ENCODE results near the gene CCNQ.
"Not testable (repeated sequence)": the region's sequence is repeated elsewhere in the genome, so short reads cannot be mapped to it uniquely, and the experiment has no call there.

CCNQ gene

GRCh38 chrX:153623310-153624029 is 24.5 kb upstream of the CCNQ start:
- no peak for DNase-seq

GRCh38 chrX:153622661-153623309 is 23.8 kb upstream of the CCNQ start:
- no peak for DNase-seq

GRCh38 chrX:153621949-153622598 is 23.1 kb upstream of the CCNQ start:
- DNase-seq, result no peak

- DNase-seq, result no peak
Measured at GRCh38 chrX:153620576-153620975, 21.6 kb upstream of the CCNQ start.

- DNase-seq, result no peak
Measured at GRCh38 chrX:153614818-153615217, 15.9 kb upstream of the CCNQ start.

- DNase-seq, result no peak
Measured at GRCh38 chrX:153612413-153612812, 13.5 kb upstream of the CCNQ start.

GRCh38 chrX:153611298-153612095 is 12.6 kb upstream of the CCNQ start:
- DNase-seq, result no peak

- peak in 4 of 51 donors; percentile 36 to 59 (median 47) for DNase-seq
Measured at GRCh38 chrX:153610836-153611213, 11.9 kb upstream of the CCNQ start.

GRCh38 chrX:153609917-153610835 is 11.2 kb upstream of the CCNQ start:
- peak in 50 of 51 donors; percentile 17 to 86 (median 61) for DNase-seq

GRCh38 chrX:153608806-153609205 is 9.9 kb upstream of the CCNQ start:
- DNase-seq, result no peak

GRCh38 chrX:153608376-153608775 is 9.4 kb upstream of the CCNQ start:
- no peak for DNase-seq

GRCh38 chrX:153606503-153606902 is 7.6 kb upstream of the CCNQ start:
- no peak for DNase-seq

- DNase-seq, result not testable (repeated sequence)
Measured at GRCh38 chrX:153604666-153605380, 5.9 kb upstream of the CCNQ start.

GRCh38 chrX:153603131-153603656 is 4.3 kb upstream of the CCNQ start:
- no peak for DNase-seq

- DNase-seq, result no peak
Measured at GRCh38 chrX:153602601-153603000, 3.7 kb upstream of the CCNQ start.

- DNase-seq, result no peak
Measured at GRCh38 chrX:153601511-153602110, 2.7 kb upstream of the CCNQ start.

GRCh38 chrX:153600921-153601320 is 2.0 kb upstream of the CCNQ start:
- DNase-seq, result no peak

- DNase-seq, result no peak
Measured at GRCh38 chrX:153600032-153600373, 1.1 kb upstream of the CCNQ start.

All from hypothalamus (tissue), 51 donors.